SK-N-SH (cell line): ENCODE measurements around the gene MAPRE3. TPM values are rescaled to one million over a fixed set of nuclear protein-coding genes. Genes with fewer than 3 reads are reported as not detected.

ENCODE experiments used
- CTCF ChIA-PET: fragments of 300-600, 350-600 bp; formaldehyde crosslinking; extraction: SDS; loops from one replicate; lab custom pipeline; 2021; lab: Yijun Ruan, JAX
- POLR2A ChIA-PET: fragments of 350-600 bp; sonication (Branson Sonifier 250); formaldehyde crosslinking; extraction: SDS; loops from one replicate; lab custom pipeline; 2020; ENCODE audit warnings: antibody characterized with exemption, inconsistent platforms; lab: Yijun Ruan, JAX
- DNase-seq: peaks from one replicate; pipeline ENCODE4 v3.0.0; 2012
- H2AFZ ChIP-seq: fragments of 200-600 bp; sonication (generic); 2 replicates; pipeline ENCODE4 v1.8.1; 2016; ENCODE audit warnings: antibody characterized with exemption, mild to moderate bottlenecking, low read depth
- H3F3A ChIP-seq: fragments of 200-600 bp; sonication (generic); replicated peaks from 2 replicates; pipeline ENCODE3; 2016; ENCODE audit warnings: antibody characterized with exemption, mild to moderate bottlenecking; ENCODE audit not compliant: insufficient read depth
- H3K27ac ChIP-seq, 2 experiments: fragments of 200-500 bp in 1 of 2; fragments of 200-600 bp in 1 of 2; sonication (Bioruptor generic) in 1 of 2; sonication (generic), shearing (Covaris generic) in 1 of 2; 2 replicates each; pipeline versions ENCODE4 v1.5.1 to v1.6.1; 2014 to 2016; ENCODE audit warnings: low read depth in 2 of 2, inconsistent platforms in 1 of 2, low read length in 1 of 2, mild to moderate bottlenecking in 1 of 2, mixed read lengths in 1 of 2
- H3K27me3 ChIP-seq: fragments of 200-600 bp; sonication (generic), shearing (Covaris generic); 2 replicates; pipeline ENCODE4 v1.6.1; 2016; ENCODE audit warnings: mixed run types; ENCODE audit not compliant: insufficient read depth
- H3K36me3 ChIP-seq, 2 experiments: fragments of 200-500 bp in 1 of 2; fragments of 200-600 bp in 1 of 2; sonication (Bioruptor generic) in 1 of 2; sonication (generic) in 1 of 2; replicated peaks in 1 of 2; 2 replicates each; pipeline versions ENCODE3 to v1.5.1; 2014 to 2016; ENCODE audit warnings: low read length in 1 of 2, mild to moderate bottlenecking in 1 of 2; ENCODE audit not compliant: insufficient read depth in 2 of 2, control insufficient read depth in 1 of 2
- H3K4me1 ChIP-seq, 2 experiments: fragments of 200-500 bp in 1 of 2; fragments of 200-600 bp in 1 of 2; sonication (Bioruptor generic) in 1 of 2; sonication (generic), shearing (Covaris generic) in 1 of 2; 2 replicates each; pipeline versions ENCODE4 v1.5.1 to v1.6.1; 2014 to 2016; ENCODE audit warnings: low read depth in 1 of 2, low read length in 1 of 2, mixed run types in 1 of 2; ENCODE audit not compliant: insufficient read depth in 2 of 2, control insufficient read depth in 1 of 2
- H3K4me2 ChIP-seq: fragments of 200-600 bp; sonication (generic), shearing (Covaris generic); 2 replicates; pipeline ENCODE4 v1.6.1; 2017; ENCODE audit warnings: mixed run types
- H3K4me3 ChIP-seq, 2 experiments: fragments of 200-500 bp in 1 of 2; fragments of 200-600 bp in 1 of 2; sonication (Bioruptor generic) in 1 of 2; sonication (generic), shearing (Covaris generic) in 1 of 2; 2 replicates each; pipeline versions ENCODE4 v1.5.1 to v1.8.1; 2014 to 2016; ENCODE audit warnings: low read depth in 2 of 2, inconsistent platforms in 1 of 2, low read length in 1 of 2, mild to moderate bottlenecking in 1 of 2, mixed read lengths in 1 of 2, moderate library complexity in 1 of 2
- H3K79me2 ChIP-seq: fragments of 200-600 bp; sonication (generic); 2 replicates; pipeline ENCODE4 v1.8.1; 2017; ENCODE audit warnings: mild to moderate bottlenecking; ENCODE audit not compliant: insufficient read depth
- H3K9ac ChIP-seq: fragments of 200-600 bp; sonication (generic); 2 replicates; pipeline ENCODE4 v1.6.1; 2017; ENCODE audit warnings: mixed run types
- H3K9me2 ChIP-seq: fragments of 200-600 bp; sonication (generic); 2 replicates; pipeline ENCODE4 v1.6.1; 2017; ENCODE audit warnings: mixed run types
- H3K9me3 ChIP-seq: fragments of 200-600 bp; sonication (generic); 2 replicates; pipeline ENCODE4 v1.6.1; 2017; ENCODE audit warnings: mixed run types, mild to moderate bottlenecking, moderate library complexity
- H4K20me1 ChIP-seq: fragments of 200-600 bp; sonication (generic); 2 replicates; pipeline ENCODE4 v1.6.1; 2017; ENCODE audit warnings: mild to moderate bottlenecking, mixed run types; ENCODE audit not compliant: insufficient read depth
- ELF1 ChIP-seq: IDR thresholded peaks from 2 replicates; pipeline ENCODE4 v1.4.0; 2012
- EP300 ChIP-seq, 2 experiments: IDR thresholded peaks; 2 replicates each; pipeline versions ENCODE4 v1.4.0 to v1.6.1; 2012; ENCODE audit warnings: borderline replicate concordance in 1 of 2, low read depth in 1 of 2, low read length in 1 of 2
- FOXJ3 ChIP-seq: sonication (generic); formaldehyde crosslinking; IDR thresholded peaks from 2 replicates; pipeline ENCODE4 v1.5.1; 2020; ENCODE audit warnings: mild to moderate bottlenecking, missing genetic modification reagents
- GABPA ChIP-seq: IDR thresholded peaks from 2 replicates; pipeline ENCODE4 v1.4.0; 2012; ENCODE audit warnings: low read depth, mild to moderate bottlenecking
- MEF2A ChIP-seq: IDR thresholded peaks from 2 replicates; pipeline ENCODE4 v1.4.0; 2012; ENCODE audit warnings: low read depth, borderline replicate concordance
- MXI1 ChIP-seq: IDR thresholded peaks from 2 replicates; pipeline ENCODE4 v1.6.1; 2012; ENCODE audit warnings: mild to moderate bottlenecking, low read depth, low read length, improper control_type of control experiment
- NFIC ChIP-seq: IDR thresholded peaks from 2 replicates; pipeline ENCODE4 v1.4.0; 2012; ENCODE audit warnings: borderline replicate concordance
- NRF1 ChIP-seq: IDR thresholded peaks from 2 replicates; pipeline ENCODE4 v1.6.1; 2012; ENCODE audit warnings: low read depth, mild to moderate bottlenecking, low read length
- POLR2AphosphoS5 ChIP-seq: IDR thresholded peaks from 2 replicates; pipeline ENCODE4 v1.6.1; 2012; ENCODE audit warnings: low read depth, low read length
- RCOR1 ChIP-seq: fragments of 150-350 bp; IDR thresholded peaks from 2 replicates; pipeline ENCODE4 v1.6.1; 2017; ENCODE audit warnings: antibody characterized with exemption, low read length
- RXRA ChIP-seq: IDR thresholded peaks from 2 replicates; pipeline ENCODE4 v1.4.0; 2012; ENCODE audit warnings: low read depth, mild to moderate bottlenecking, borderline replicate concordance
- SMC3 ChIP-seq: IDR thresholded peaks from 2 replicates; pipeline ENCODE4 v1.6.1; 2012; ENCODE audit warnings: low read depth, low read length, improper control_type of control experiment
- TCF12 ChIP-seq: IDR thresholded peaks from 2 replicates; pipeline ENCODE4 v1.4.0; 2012
- WGBS: methylation state at CpG from one replicate; pipeline ENCODE4 v1.1.6; 2017; ENCODE audit warnings: low lambda C conversion rate; 5-methylcytosine and 5-hydroxymethylcytosine counted together
- polyA plus RNA-seq, 3 experiments: library from polyadenylated mRNA; depleted of rRNA; stranded (reverse); fragments of >200 nt; gene quantifications; 2 replicates each; pipeline ENCODE4 v1.2.3, GENCODE V29; 2012
- TF ChIP-seq, protein P1 (sequence below): IDR thresholded peaks from 2 replicates; pipeline ENCODE4; 2012
- TF ChIP-seq, protein P2 (sequence below): IDR thresholded peaks from 2 replicates; pipeline ENCODE4 v1.4.0; 2012; ENCODE audit warnings: low read depth
- TF ChIP-seq, protein P3 (sequence below): fragments of 200-600 bp; sonication (generic); IDR thresholded peaks from 2 replicates; pipeline ENCODE4 v1.6.1; 2017; ENCODE audit warnings: antibody characterized with exemption, mild to moderate bottlenecking, moderate library complexity
- TF ChIP-seq, protein P4 (sequence below): fragments of 150-350 bp; IDR thresholded peaks from 2 replicates; pipeline ENCODE4 v1.6.1; 2016; ENCODE audit warnings: mild to moderate bottlenecking, low read depth, low read length

Gene MAPRE3
- polyA plus RNA-seq, 1 of the 3 experiments (the other 2 are of a cell fraction), result 24.4 TPM

DNA sequence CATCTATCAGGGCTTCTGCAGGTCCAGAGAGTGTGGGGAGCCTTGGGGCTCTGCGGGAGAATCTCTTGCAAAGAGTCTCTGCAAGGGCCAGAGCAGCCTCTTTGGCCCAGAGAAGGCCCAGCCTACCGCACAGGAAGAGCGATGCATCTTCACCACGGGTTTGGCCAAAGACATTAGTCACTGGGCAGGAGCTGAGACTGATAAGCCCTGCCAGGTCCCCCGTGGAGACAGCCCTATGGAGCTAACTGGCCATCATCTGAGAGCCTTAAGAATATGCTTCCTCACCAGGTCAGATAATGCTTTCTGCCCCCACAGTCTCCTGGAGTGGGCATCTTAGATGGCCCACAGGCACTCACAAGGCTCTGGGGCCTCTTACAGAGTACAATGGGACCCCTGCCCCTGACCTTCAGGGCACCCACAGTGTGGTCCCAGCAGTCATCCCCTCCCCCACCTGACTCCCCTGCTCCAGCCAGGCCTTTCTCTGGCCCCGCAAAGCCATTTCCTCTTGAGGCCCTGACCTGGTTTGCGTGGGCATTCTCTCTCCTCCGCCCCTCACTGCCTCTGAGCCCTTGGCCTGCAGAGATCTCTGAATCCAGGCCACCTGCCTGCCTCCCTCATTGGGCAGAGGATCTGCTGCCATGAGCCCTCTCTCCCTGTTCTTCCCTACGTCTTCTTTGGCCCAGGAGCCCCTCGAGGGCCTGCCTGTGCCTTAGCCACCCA is 31.9 kb upstream of the MAPRE3 start:
- H4K20me1 ChIP-seq, result no peaks in the 10 kb centered on the region
- POLR2A ChIA-PET, result no interaction called here
- no peaks in the 10 kb centered on the region for H3K9me2 ChIP-seq
- H3K4me1 ChIP-seq, result peaks cover 0 to 3% of the 10 kb centered on the region in 2 experiments; a peak in 1 of 4 replicates
- peaks cover 47% of the 10 kb centered on the region for H3K27me3 ChIP-seq
- H3K79me2 ChIP-seq, result no peaks in the 10 kb centered on the region
- CTCF ChIA-PET, result interaction anchor here (0.5 to 16.0 kb wide), 8 partner anchors 16 to 91 kb away, joined by 3 to 677 read pairs (median 65); partner anchors contain the start of gene DPYSL5
- no peak for DNase-seq
- TF ChIP-seq, protein P1, sequence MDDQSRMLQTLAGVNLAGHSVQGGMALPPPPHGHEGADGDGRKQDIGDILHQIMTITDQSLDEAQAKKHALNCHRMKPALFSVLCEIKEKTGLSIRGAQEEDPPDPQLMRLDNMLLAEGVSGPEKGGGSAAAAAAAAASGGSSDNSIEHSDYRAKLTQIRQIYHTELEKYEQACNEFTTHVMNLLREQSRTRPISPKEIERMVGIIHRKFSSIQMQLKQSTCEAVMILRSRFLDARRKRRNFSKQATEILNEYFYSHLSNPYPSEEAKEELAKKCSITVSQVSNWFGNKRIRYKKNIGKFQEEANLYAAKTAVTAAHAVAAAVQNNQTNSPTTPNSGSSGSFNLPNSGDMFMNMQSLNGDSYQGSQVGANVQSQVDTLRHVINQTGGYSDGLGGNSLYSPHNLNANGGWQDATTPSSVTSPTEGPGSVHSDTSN, result no peak
- TF ChIP-seq TCF12 (no peak), NFIC (no peak)
- no peak overlapping the region for H3K9ac ChIP-seq
- no peaks in the 10 kb centered on the region for H3K36me3 ChIP-seq
- H3K27ac ChIP-seq, result no peak overlapping the region
- no peak overlapping the region for H3K4me2 ChIP-seq
- H3F3A ChIP-seq, result no peaks in the 10 kb centered on the region
- H3K4me3 ChIP-seq, result no peak overlapping the region
- H2AFZ ChIP-seq, result no peak overlapping the region
- 65% methylated on average over 10 of the region's 10 CpGs for WGBS
- no peaks in the 10 kb centered on the region for H3K9me3 ChIP-seq

DNA sequence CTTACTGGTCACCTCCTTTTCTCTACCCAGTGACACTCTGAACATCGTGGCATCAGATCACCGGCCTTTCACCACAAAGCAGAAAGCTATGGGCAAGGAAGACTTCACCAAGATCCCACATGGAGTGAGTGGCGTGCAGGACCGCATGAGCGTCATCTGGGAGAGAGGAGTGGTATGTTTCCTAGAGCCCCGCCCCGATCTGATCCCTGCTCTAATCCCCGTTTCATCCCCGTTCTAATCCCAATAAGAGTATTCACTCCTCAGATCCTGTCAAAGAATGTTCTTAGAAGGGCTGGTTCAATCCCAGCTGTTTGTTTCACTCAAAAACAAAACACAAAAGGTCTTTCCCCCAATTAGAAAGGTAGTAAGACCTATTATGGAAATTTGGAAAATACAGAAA is 30.4 kb upstream of the MAPRE3 start:
- POLR2A ChIA-PET, result interaction anchor here (1.3 kb wide), 1 partner anchor 94 kb away, joined by 5 read pairs; no protein-coding TSS in a partner anchor
- Histone ChIP-seq H3K4me1 (peaks cover 0 to 3% of the 10 kb centered on the region in 2 experiments; a peak in 1 of 4 replicates), H3K36me3 (no peaks in the 10 kb centered on the region), H3K9me2 (no peaks in the 10 kb centered on the region), H3K27me3 (peaks cover 37% of the 10 kb centered on the region)
- no peak for DNase-seq
- WGBS, result 76% methylated on average over 9 of the region's 9 CpGs
- TF ChIP-seq GABPA (no peak), RXRA (no peak), NRF1 (no peak), POLR2AphosphoS5 (no peak), FOXJ3 (CRISPR knock-in tag) (no peak), ELF1 (no peak), RCOR1 (no peak), EP300 (IDR thresholded peaks at IDR 0.05; ENCODE audit: borderline replicate concordance in 1 of 2, low read depth in 1 of 2, low read length in 1 of 2) (no peak), SMC3 (no peak), MEF2A (no peak), MXI1 (no peak)
- TF ChIP-seq, protein P2, sequence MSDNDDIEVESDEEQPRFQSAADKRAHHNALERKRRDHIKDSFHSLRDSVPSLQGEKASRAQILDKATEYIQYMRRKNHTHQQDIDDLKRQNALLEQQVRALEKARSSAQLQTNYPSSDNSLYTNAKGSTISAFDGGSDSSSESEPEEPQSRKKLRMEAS, result no peak
- TF ChIP-seq, protein P1, result no peak
- TF ChIP-seq, protein P3, sequence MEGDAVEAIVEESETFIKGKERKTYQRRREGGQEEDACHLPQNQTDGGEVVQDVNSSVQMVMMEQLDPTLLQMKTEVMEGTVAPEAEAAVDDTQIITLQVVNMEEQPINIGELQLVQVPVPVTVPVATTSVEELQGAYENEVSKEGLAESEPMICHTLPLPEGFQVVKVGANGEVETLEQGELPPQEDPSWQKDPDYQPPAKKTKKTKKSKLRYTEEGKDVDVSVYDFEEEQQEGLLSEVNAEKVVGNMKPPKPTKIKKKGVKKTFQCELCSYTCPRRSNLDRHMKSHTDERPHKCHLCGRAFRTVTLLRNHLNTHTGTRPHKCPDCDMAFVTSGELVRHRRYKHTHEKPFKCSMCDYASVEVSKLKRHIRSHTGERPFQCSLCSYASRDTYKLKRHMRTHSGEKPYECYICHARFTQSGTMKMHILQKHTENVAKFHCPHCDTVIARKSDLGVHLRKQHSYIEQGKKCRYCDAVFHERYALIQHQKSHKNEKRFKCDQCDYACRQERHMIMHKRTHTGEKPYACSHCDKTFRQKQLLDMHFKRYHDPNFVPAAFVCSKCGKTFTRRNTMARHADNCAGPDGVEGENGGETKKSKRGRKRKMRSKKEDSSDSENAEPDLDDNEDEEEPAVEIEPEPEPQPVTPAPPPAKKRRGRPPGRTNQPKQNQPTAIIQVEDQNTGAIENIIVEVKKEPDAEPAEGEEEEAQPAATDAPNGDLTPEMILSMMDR, result no peak
- TF ChIP-seq, protein P4, sequence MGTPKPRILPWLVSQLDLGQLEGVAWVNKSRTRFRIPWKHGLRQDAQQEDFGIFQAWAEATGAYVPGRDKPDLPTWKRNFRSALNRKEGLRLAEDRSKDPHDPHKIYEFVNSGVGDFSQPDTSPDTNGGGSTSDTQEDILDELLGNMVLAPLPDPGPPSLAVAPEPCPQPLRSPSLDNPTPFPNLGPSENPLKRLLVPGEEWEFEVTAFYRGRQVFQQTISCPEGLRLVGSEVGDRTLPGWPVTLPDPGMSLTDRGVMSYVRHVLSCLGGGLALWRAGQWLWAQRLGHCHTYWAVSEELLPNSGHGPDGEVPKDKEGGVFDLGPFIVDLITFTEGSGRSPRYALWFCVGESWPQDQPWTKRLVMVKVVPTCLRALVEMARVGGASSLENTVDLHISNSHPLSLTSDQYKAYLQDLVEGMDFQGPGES, result no peak
- TF ChIP-seq, all 33 proteins: peak for 0
- H3K4me2 ChIP-seq, result no peak overlapping the region
- CTCF ChIA-PET, result interaction anchor here (0.7 to 16.0 kb wide), 10 partner anchors 8 to 361 kb away, joined by 3 to 677 read pairs (median 27); partner anchors contain the start of gene DPYSL5
- no peaks in the 10 kb centered on the region for H3K79me2 ChIP-seq
- H4K20me1 ChIP-seq, result no peaks in the 10 kb centered on the region
- H2AFZ ChIP-seq, result no peak overlapping the region
- H3F3A ChIP-seq, result no peaks in the 10 kb centered on the region
- H3K9me3 ChIP-seq, result no peaks in the 10 kb centered on the region
- H3K4me3 ChIP-seq, result no peak overlapping the region
- no peak overlapping the region for H3K9ac ChIP-seq
- H3K27ac ChIP-seq, result no peak overlapping the region
